Measurements from ENCODE around the gene YAP1.
"Not testable (repeated sequence)": the region's sequence is repeated elsewhere in the genome, so short reads cannot be mapped to it uniquely, and the experiment has no call there.

YAP1 gene

GRCh38 chr11:102166175-102167064 lies 56.2 kb downstream of the YAP1 start:
- no peak for DNase-seq

- DNase-seq: no peak
These were observed 58.2 kb downstream of the YAP1 start for GRCh38 chr11:102168481-102168880.

GRCh38 chr11:102171101-102171500 lies 60.9 kb downstream of the YAP1 start:
- no peak for DNase-seq

GRCh38 chr11:102172127-102172848 lies 62.0 kb downstream of the YAP1 start:
- DNase-seq: no peak

- no peak for DNase-seq
These were observed 66.9 kb downstream of the YAP1 start for GRCh38 chr11:102177126-102177525.

GRCh38 chr11:102177974-102178631 lies 67.9 kb downstream of the YAP1 start:
- no peak for DNase-seq

- DNase-seq: no peak
These were observed 69.1 kb downstream of the YAP1 start for GRCh38 chr11:102179371-102179770.

GRCh38 chr11:102184269-102184987 lies 74.2 kb downstream of the YAP1 start:
- no peak for DNase-seq

- no peak for DNase-seq
These were observed 76.4 kb downstream of the YAP1 start for GRCh38 chr11:102186551-102187191.

- DNase-seq: no peak
These were observed 77.3 kb downstream of the YAP1 start for GRCh38 chr11:102187416-102188151.

GRCh38 chr11:102188488-102188887 lies 78.2 kb downstream of the YAP1 start:
- no peak for DNase-seq

GRCh38 chr11:102191832-102192231 lies 81.6 kb downstream of the YAP1 start:
- DNase-seq: no peak

- no peak for DNase-seq
These were observed 82.3 kb downstream of the YAP1 start for GRCh38 chr11:102192349-102193066.

- DNase-seq: no peak
These were observed 84.0 kb downstream of the YAP1 start for GRCh38 chr11:102194257-102194656.

- no peak for DNase-seq
These were observed 84.7 kb downstream of the YAP1 start for GRCh38 chr11:102194990-102195389.

GRCh38 chr11:102196351-102196750 lies 86.1 kb downstream of the YAP1 start:
- DNase-seq: no peak

GRCh38 chr11:102196816-102197215 lies 86.6 kb downstream of the YAP1 start:
- no peak for DNase-seq

- no peak for DNase-seq
These were observed 87.5 kb downstream of the YAP1 start for GRCh38 chr11:102197670-102198139.

GRCh38 chr11:102199673-102200072 lies 89.4 kb downstream of the YAP1 start:
- no peak for DNase-seq

GRCh38 chr11:102200325-102200724 lies 90.1 kb downstream of the YAP1 start:
- DNase-seq: not testable (repeated sequence)

GRCh38 chr11:102201776-102202175 lies 91.5 kb downstream of the YAP1 start:
- DNase-seq: no peak

Data from hematopoietic multipotent progenitor cell treated with erythropoietin and hydrocortisone succinate and interleukin-3 and kit ligand, for 8 days (in vitro differentiated cells).